Endothelial cell of umbilical vein (primary cell): Measurements from ENCODE around the gene GPR180. TPM values are rescaled to one million over a fixed set of nuclear protein-coding genes. Genes with fewer than 3 reads are reported as not detected.

Experiments used
- BruUV-seq: library from RNA; stranded (reverse); fragments of 400-500 nt; replicated peaks from 2 replicates; lab custom pipeline; 2021; lab: Mats Ljungman, UMichigan
- CTCF ChIA-PET: fragments of 300-600, 350-600 bp; sonication (Branson Sonifier 250); formaldehyde crosslinking; loops from one replicate; lab custom pipeline; 2021; ENCODE audit warnings: antibody characterized with exemption, inconsistent platforms; lab: Charles Lee
- POLR2A ChIA-PET: fragments of 300-600, 350-600 bp; sonication (Branson Sonifier 250); formaldehyde crosslinking; loops from one replicate; lab custom pipeline; 2021; ENCODE audit warnings: antibody characterized with exemption, inconsistent platforms; lab: Charles Lee
- DNase-seq: peaks from one replicate; pipeline ENCODE4 v3.0.0-alpha.2; 2011; ENCODE audit warnings: low read depth, low spot score
- FAIRE-seq: peaks from 2 replicates; lab custom pipeline; 2011; peaks lifted over from hg19 to GRCh38; lab: Jason Lieb, UNC
- H2AFZ ChIP-seq: 2 replicates; pipeline ENCODE4 v1.6.0; 2012; ENCODE audit warnings: low read depth, low read length, control low read depth, inconsistent platforms
- H3K27ac ChIP-seq: 2 replicates; pipeline ENCODE4 v1.5.1; 2011; ENCODE audit warnings: low read depth, mild to moderate bottlenecking, control low read depth, low read length, moderate library complexity; ENCODE audit not compliant: insufficient read depth
- H3K27me3 ChIP-seq, 2 experiments: 2 replicates each; pipeline versions ENCODE4 v1.6.0 to v1.6.1; 2011; ENCODE audit warnings: low read length in 2 of 2, mixed read lengths in 1 of 2; ENCODE audit not compliant: control insufficient read depth in 2 of 2, insufficient read depth in 2 of 2
- H3K36me3 ChIP-seq, 2 experiments: 2 replicates in 1 of 2; 3 replicates in 1 of 2; pipeline ENCODE4 v1.5.1; 2011; ENCODE audit warnings: low read length in 2 of 2, mild to moderate bottlenecking in 1 of 2, moderate library complexity in 1 of 2; ENCODE audit not compliant: control insufficient read depth in 2 of 2, insufficient read depth in 2 of 2; ENCODE audit errors: extremely low read depth in 1 of 2
- H3K4me1 ChIP-seq: 3 replicates; pipeline ENCODE4 v1.5.1; 2011; ENCODE audit warnings: mild to moderate bottlenecking, low read length; ENCODE audit not compliant: control insufficient read depth, insufficient read depth; ENCODE audit errors: extremely low read depth
- H3K4me2 ChIP-seq: 2 replicates; pipeline ENCODE4 v1.6.1; 2011; ENCODE audit warnings: low read length, control low read depth, mixed read lengths; ENCODE audit not compliant: insufficient read depth
- H3K4me3 ChIP-seq, 3 experiments: fragments of 200-600 bp in 1 of 3; sonication (generic), shearing (Covaris generic) in 1 of 3; replicated peaks in 1 of 3; 2 replicates each; pipeline ENCODE4 v1.5.1; 2011 to 2016; ENCODE audit warnings: control low read depth in 3 of 3, low read length in 3 of 3, mild to moderate bottlenecking in 2 of 3, inconsistent platforms in 1 of 3, low read depth in 1 of 3, moderate library complexity in 1 of 3; ENCODE audit not compliant: insufficient read depth in 1 of 3
- H3K79me2 ChIP-seq: 2 replicates; pipeline ENCODE4 v1.6.0; 2012; ENCODE audit warnings: low read length, inconsistent platforms; ENCODE audit not compliant: control insufficient read depth, insufficient read depth
- H3K9ac ChIP-seq: replicated peaks from 2 replicates; pipeline ENCODE3; 2011; ENCODE audit warnings: low read length, control low read depth; ENCODE audit not compliant: insufficient read depth; ENCODE audit errors: extremely low read depth
- H3K9me1 ChIP-seq: replicated peaks from 3 replicates; pipeline ENCODE4 v1.6.0; 2011; ENCODE audit warnings: mild to moderate bottlenecking, low read length; ENCODE audit not compliant: control insufficient read depth, insufficient read depth; ENCODE audit errors: extremely low read depth
- H3K9me3 ChIP-seq: replicated peaks from 2 replicates; pipeline ENCODE4 v1.5.1; 2012; ENCODE audit warnings: low read length, inconsistent platforms; ENCODE audit not compliant: control insufficient read depth, insufficient read depth
- H4K20me1 ChIP-seq: replicated peaks from 2 replicates; pipeline ENCODE3; 2011; ENCODE audit warnings: mild to moderate bottlenecking, low read length; ENCODE audit not compliant: control insufficient read depth, insufficient read depth; ENCODE audit errors: extremely low read depth
- EZH2 ChIP-seq: IDR thresholded peaks from 2 replicates; pipeline ENCODE4 v1.6.1; 2012; ENCODE audit warnings: borderline replicate concordance, low read depth, mild to moderate bottlenecking, moderate library complexity, low read length, inconsistent platforms; ENCODE audit not compliant: severe bottlenecking
- FOS ChIP-seq: IDR thresholded peaks from 2 replicates; pipeline ENCODE4 v1.6.1; 2011; ENCODE audit warnings: mild to moderate bottlenecking, low read length, moderate library complexity, borderline replicate concordance; ENCODE audit not compliant: insufficient read depth
- GATA2 ChIP-seq: IDR thresholded peaks from 2 replicates; pipeline ENCODE4 v1.7.0; 2011; ENCODE audit warnings: low read depth, mild to moderate bottlenecking, moderate library complexity, mixed read lengths, low read length; ENCODE audit not compliant: insufficient read length, insufficient read depth
- JUN ChIP-seq: IDR thresholded peaks from 2 replicates; pipeline ENCODE4 v1.6.1; 2011; ENCODE audit warnings: borderline replicate concordance, low read depth; ENCODE audit not compliant: insufficient read length, insufficient read depth
- MYC ChIP-seq: IDR thresholded peaks from one replicate; pipeline ENCODE4 v1.6.1; 2011; ENCODE audit warnings: mild to moderate bottlenecking, low read depth, low read length
- POLR2AphosphoS5 ChIP-seq: IDR thresholded peaks from 2 replicates; pipeline ENCODE4 v1.6.1; 2012; ENCODE audit warnings: low read depth, mild to moderate bottlenecking, control low read depth, low read length, moderate library complexity; ENCODE audit not compliant: insufficient read depth
- dilution Hi-C: fragments of 300-500 bp; cut with MboI; formaldehyde crosslinking; loops from one replicate; pipeline ENCODE4 v1.15.0; 2019; ENCODE audit warnings: low sequenced_read_pairs; ENCODE audit not compliant: extremely low pct_ligation_motif_present
- intact Hi-C: fragments of 100-400 bp; cut with micrococcal nuclease; formaldehyde crosslinking; loops from one replicate; pipeline ENCODE4 v1.10.0; 2022
- polyA plus RNA-seq, 4 experiments: library from polyadenylated mRNA; depleted of rRNA in 3 of 4; stranded (reverse) in 3 of 4; unstranded in 1 of 4; fragments of >200 nt; gene quantifications; 2 replicates each; pipeline versions ENCODE4 v1.2.1 to v1.2.3, GENCODE V29; 2011 to 2012; ENCODE audit warnings: missing spikeins in 1 of 4
- total RNA-seq: library from RNA; stranded (reverse); gene quantifications from 2 replicates; pipeline ENCODE4 v1.2.3, GENCODE V29; 2021
- TF ChIP-seq, protein P1 (sequence below), 2 donors: IDR thresholded peaks; 1 replicate in 1 of 2; 2 replicates in 1 of 2; pipeline ENCODE4 v1.5.1; 2011; ENCODE audit warnings: low read length in 2 of 2, mild to moderate bottlenecking in 2 of 2, moderate library complexity in 2 of 2, control low read depth in 1 of 2, inconsistent platforms in 1 of 2, low read depth in 1 of 2; ENCODE audit not compliant: insufficient read depth in 1 of 2; ENCODE audit errors: extremely low read depth in 1 of 2

GPR180 gene
- total and polyA plus RNA-seq, 2 donors (not counting 3 experiments of a cell fraction or from before 2014, with no cell fraction given), result 3.1 to 8.3 TPM

DNA sequence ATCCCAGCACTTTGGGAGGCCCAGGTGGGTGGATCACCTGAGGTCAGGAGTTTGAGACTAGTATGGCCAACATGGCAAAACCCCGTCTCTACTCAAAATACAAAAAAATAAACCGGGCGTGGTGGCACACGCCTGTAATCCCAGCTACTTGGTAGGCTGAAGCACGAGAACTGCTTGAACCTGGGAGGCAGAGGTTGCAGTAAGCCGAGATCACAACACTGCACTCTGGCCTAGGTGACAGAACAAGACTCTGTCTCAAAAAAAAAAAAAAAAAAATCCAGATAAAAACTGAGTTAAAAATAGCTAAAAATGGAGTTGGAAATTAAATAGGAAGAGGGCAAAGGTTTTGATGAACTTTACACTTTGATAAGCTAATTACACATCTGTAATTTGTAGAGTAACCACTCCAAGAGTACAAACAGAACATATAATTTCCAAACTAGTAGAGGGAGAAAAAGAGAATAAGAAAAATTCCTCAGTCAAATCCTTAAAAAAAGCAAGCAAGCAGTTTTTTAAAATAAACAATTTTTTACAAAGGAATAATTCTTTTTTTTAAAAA, 16.0 kb upstream of the GPR180 start:
- no peak for FAIRE-seq
- Histone ChIP-seq H3K4me2 (no peak overlapping the region), H3K36me3 (peaks cover 5 to 19% of the 10 kb centered on the region in 2 experiments), H3K9me1 (no peaks in the 10 kb centered on the region), H4K20me1 (no peaks in the 10 kb centered on the region), H3K4me1 (peaks cover 23% of the 10 kb centered on the region), H3K9me3 (no peaks in the 10 kb centered on the region), H2AFZ (no peak overlapping the region), H3K4me3 (no peak overlapping the region), H3K27me3 (no peaks in the 10 kb centered on the region), H3K27ac (no peak overlapping the region), H3K79me2 (peaks cover 14% of the 10 kb centered on the region), H3K9ac (no peak overlapping the region)
- TF ChIP-seq MYC (no peak), JUN (no peak), EZH2 (no peak), GATA2 (no peak), FOS (no peak), POLR2AphosphoS5 (no peak)
- TF ChIP-seq, protein P1, sequence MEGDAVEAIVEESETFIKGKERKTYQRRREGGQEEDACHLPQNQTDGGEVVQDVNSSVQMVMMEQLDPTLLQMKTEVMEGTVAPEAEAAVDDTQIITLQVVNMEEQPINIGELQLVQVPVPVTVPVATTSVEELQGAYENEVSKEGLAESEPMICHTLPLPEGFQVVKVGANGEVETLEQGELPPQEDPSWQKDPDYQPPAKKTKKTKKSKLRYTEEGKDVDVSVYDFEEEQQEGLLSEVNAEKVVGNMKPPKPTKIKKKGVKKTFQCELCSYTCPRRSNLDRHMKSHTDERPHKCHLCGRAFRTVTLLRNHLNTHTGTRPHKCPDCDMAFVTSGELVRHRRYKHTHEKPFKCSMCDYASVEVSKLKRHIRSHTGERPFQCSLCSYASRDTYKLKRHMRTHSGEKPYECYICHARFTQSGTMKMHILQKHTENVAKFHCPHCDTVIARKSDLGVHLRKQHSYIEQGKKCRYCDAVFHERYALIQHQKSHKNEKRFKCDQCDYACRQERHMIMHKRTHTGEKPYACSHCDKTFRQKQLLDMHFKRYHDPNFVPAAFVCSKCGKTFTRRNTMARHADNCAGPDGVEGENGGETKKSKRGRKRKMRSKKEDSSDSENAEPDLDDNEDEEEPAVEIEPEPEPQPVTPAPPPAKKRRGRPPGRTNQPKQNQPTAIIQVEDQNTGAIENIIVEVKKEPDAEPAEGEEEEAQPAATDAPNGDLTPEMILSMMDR (IDR thresholded peaks at IDR 0.05; ENCODE audit: extremely low read depth in 1 of 2, insufficient read depth in 1 of 2, low read depth in 1 of 2, low read length in 2 of 2), result no peak
- ChIA-PET POLR2A (interaction anchor here (1.2 kb wide), 1 partner anchor 10 kb away, joined by 7 read pairs; the partner anchor contains the start of gene TGDS), CTCF (interaction anchor here (0.9 to 1.4 kb wide), 2 partner anchors 11 to 32 kb away, joined by 3 to 4 read pairs; partner anchors contain the start of gene TGDS)
- dilution Hi-C loops, result no loop called here
- intact Hi-C loops, result no loop called here
- BruUV-seq, result no TSS peak
- no peak for DNase-seq
